ENCODE results near the gene CDT1.
"Not testable (repeated sequence)": the region's sequence is repeated elsewhere in the genome, so short reads cannot be mapped to it uniquely, and the experiment has no call there.

Gene CDT1

GRCh38 chr16:88782454-88783390, 20.9 kb upstream of the CDT1 start:
- peak; percentile 74 to 78 for DNase-seq (ENCODE audit: low read depth in 2 of 2)

DNA sequence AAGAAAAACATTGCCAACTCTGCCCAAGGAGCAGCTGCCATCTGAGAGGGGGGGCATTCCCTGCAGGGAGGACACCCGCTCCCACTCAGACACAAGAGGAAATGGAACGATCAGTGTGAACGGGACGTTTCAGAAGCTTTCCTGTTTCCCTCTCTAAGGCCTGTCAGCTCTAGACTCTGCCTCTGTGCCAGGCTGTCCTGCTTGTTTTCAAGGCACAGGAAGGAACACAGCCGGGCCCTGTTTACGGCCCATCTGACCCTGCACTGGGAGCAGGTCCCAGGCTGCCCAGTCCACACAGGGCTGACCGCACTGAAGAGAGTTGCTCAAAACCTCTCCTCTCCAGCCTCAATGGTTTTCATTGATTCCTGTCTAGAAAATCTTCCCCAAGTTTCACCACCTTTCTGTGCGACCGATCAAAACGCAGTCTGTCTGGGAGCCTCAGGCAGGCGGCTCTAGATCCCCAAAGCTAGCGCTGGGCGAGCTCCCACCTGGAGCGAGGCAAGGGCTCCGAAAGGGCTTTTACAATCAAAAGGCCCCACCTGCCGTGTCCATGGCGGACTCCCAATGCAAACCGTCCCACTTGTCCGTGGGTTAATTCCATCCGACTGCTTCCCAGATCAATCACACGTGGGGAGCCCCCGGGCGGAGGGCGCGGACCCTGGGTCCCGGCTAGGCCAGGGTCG, 20.1 kb upstream of the CDT1 start:
- no peak for DNase-seq (ENCODE audit: low read depth in 2 of 2)

DNA sequence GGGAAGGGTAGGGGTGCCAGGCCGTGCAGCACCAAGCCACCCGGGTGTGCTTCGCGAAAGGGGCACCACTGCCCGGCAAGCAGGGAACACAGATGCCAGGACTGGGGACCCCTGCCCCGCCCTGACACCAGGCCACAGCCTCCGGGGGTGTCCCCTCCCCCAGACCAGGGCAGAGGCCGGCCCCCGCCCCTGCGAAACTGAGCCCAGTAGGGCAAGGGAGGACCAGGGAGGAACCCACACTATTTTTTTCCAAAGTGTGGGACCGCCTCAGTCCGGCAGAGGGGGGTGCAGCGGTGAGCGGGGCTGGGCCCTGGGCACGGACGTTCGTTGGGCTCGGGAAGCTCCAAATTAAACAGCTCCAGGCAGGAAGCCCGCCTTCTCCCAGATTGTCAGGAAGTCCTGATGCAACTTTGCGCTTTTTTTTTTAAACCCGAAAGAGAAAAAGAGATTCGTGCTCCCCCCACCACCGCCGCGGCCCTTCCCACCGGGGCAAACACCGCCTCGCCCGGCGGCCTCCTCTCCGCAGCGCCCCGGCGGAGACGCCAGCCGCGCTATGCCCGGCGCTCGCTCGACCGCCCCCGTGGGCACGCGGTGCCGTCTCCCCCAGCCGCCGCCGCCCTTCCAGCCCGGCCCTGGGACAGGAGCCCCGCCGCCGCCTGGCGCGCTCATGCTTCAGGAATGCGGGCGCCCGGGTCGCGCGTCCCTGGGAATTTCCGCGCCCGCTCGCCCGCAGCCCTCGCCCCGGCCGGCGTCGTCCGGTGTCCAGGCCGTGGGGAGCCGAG, 19.3 kb upstream of the CDT1 start:
- DNase-seq (ENCODE audit: low read depth in 2 of 2), result no peak

GRCh38 chr16:88784856-88785105, 18.8 kb upstream of the CDT1 start:
- no peak for DNase-seq (ENCODE audit: low read depth in 2 of 2)

DNA sequence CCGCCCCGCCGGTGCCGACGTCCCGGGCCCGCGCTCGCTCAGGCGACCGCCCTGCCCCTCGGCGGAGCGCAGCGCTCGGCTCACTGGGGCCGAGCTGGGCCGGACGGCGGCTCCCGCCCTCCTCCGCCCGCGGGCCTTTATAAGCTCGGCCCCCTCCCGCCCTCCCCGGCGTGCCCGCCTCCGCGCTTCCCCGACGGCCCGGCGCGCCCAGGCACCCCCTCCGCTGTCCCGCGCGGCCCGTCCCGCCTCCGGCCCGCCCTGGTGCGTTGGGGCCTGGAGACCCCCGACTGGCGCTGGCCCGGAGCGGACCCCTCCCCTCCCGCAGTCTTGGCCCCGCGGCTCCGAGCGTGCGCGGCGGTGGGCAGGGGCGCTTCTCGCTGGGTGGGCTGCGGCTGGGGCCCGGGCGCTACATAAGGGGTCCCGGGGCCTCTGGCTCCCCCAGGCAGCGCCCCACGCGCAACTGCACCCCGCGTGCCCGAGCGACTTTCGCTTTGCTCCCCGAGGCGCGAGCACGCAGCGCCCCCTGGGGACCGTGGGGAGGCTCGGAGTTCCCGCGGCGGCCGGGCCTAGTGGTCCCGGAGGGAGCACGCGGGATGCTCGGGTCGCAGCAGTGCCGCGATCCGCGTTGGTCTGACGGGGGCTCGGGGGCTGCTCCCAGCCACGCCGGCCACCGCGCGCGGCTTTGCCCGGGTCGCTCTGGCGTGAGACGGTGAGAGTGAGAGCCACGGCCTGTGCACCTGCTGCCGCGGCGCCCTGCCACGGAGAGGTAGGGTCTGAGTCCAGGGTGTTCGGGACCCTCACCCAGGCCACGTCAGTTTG, 18.3 kb upstream of the CDT1 start, which contains the start of gene PIEZO1:
TSS of gene PIEZO1 (minus strand) at position 115 of the 819 bp plus-strand sequence. CDS start 256 bp downstream, outside the sequence.
- peak in 1 of 2 experiments; percentile 63 for DNase-seq (ENCODE audit: low read depth in 2 of 2)

DNA sequence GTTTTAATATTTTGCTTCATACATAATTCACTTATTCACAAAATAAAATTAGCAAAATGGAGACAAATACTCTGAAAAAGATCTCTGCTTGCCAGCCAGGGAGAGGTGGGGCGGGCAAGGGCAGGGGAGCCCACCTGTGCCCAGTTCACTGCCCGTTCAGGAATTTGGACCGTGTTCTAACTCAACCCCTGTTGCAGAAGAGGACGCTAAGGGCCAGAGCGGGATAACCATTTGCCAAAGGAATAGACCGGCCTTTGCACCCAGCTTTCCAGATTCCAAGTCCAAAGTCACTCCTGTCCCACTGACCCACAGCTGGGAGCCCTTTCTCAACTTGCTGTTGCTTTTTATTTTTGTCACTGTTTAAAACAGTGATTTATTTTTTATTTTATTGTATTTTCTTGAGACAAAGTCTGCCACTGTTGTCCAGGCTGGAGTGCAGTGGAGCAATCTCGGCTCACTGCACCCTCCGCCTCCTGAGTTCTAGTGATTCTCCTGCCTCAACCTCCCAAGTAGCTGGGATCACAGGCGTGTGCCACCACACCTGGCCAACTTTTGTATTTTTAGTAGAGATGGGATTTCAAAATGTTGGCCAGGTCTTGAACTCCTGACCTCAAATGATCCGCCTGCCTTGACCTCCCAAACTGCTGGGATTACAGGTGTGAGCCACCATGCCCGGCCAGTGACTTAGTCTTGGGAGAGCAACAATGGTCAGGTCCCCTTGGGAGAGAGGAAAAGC, 15.8 kb upstream of the CDT1 start:
- DNase-seq (ENCODE audit: low read depth in 2 of 2), result no peak

DNA sequence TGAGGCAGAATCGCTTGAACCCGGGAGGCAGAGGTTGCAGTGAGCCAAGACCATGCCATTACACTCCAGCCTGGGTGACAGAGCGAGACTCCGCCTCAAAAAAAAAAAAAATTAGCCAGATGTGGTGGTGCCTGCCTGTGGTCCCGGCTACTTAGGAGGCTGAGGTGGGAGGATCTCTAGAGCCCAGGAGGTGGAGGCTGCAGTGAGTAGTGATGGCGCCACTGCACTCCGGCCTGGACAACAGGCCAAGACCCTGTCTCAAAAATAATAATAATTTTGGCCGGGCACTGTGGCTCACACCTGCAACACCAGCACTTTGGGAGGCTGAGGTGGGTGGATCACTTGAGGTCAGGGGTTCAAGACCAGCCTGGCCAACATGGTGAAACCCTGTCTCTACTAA, 14.8 kb upstream of the CDT1 start:
- not testable (repeated sequence) for DNase-seq (ENCODE audit: low read depth in 2 of 2)

GRCh38 chr16:88789594-88789993, 14.0 kb upstream of the CDT1 start:
- no peak for DNase-seq (ENCODE audit: low read depth in 2 of 2)

GRCh38 chr16:88790312-88791211, 13.0 kb upstream of the CDT1 start:
- peak in 1 of 2 experiments; percentile 58 for DNase-seq (ENCODE audit: low read depth in 2 of 2)

DNA sequence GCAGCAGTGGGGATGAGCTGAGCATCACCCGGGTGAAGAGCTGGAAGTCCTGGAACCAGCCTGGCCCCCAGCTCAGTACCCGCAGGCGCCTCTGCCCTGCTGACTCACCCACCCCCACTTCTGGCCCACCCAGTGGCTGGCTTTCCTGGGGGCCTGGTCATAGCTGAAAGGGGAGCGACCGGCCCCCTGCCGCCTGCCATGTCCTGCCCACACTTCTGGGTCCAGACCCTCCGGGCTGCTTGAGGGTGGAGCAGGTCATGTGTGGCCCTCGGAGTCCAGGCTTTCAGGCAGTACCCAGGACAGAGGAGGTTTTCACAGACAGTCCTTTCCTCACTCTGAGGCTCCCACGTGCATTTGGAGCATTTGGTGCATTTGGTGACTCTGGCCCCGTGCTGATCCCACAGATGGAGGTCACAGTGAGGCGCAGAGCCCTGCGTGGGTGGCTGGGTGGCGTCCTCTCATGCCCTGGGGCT, 11.5 kb upstream of the CDT1 start:
- DNase-seq (ENCODE audit: low read depth in 2 of 2), result no peak

GRCh38 chr16:88792668-88793250, 10.8 kb upstream of the CDT1 start:
- DNase-seq (ENCODE audit: low read depth in 2 of 2), result no peak

DNA sequence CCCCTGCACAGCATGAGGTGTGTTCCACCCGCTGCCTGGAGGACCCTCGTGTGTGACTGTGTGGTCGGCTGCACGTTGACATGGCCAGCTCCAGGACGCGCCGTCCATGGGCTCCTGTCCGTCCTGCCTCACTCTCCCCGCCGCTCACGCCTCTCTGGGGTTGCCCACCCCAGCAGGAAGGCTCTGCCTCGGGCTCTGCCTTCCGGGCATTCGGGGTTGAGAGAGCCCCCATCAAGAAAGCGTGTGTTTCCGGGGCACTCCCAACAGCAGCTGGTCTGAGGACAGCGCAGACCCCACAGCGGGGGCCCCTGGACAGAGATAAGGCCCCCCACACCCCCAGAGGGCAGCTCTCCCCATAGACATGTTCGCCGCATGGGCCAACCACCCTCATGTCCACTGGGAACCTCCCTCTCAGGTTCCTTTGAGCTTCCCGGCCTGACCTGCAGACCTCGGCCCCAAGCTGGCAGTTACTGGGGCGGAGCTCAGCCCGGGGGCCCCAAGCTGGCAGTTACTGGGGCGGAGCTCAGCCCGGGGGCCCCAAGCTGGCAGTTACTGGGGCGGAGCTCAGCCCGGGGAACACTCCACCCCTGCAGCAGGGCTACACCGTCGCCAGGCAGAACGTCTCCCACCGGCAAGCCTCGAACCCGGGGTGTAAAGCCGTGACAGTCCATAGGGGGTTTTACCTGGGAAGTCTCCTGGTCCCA, 10.2 kb upstream of the CDT1 start:
- DNase-seq (ENCODE audit: low read depth in 2 of 2), result no peak

DNA sequence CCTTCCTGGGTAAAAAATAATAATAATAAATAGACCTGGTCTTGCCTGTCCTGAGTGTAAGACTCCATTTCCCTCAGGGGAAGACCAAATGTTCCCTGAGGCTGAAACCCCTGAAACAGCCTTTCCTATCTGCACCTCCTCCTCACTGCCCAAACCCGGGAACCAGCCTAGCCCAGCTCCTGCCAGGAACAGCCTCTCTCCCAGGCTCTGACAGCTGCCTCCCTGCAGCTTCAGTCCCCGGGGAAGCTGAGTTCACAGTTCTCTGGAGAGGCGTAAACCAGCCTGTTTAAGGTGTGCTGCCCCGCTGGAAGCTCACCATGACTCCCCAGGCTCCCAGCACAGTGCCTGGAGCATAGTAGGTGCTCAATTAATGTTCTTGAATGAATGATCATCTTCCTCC, 7.3 kb upstream of the CDT1 start:
- no peak for DNase-seq (ENCODE audit: low read depth in 2 of 2)

- no peak for DNase-seq (ENCODE audit: low read depth in 2 of 2)
Observed at GRCh38 chr16:88798073-88798472, 5.5 kb upstream of the CDT1 start.

DNA sequence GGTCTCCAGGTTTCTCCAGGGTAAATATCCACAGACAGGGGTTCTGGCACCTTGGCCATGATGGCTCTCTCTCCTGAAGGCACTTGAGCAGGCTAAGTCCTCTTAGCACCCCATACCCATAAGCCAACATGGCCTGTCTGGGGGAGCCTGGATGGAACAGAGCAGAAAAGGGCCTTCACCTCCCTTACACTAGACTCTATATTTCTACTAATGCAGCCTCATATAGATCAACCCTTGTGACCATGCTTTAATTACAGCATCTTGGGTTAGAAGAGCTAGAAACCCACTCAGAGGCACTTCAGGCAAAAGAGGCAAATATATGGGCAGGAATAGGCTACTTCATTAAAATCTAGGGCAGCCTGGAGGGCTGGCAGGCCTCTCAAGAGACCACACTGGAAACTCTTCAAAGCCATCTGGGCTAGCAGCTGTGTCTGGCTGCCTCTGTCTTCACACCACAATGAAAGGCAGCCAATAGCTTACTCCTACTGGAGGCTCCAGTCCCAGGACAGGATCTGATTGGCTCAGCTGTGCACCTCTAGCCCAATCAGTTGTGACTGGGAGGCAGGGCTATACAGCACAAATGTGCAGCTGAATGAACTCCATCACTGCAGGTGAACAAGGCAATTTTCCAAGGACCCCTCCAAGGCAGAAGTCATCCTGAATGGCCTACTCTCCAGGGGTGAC, 4.7 kb upstream of the CDT1 start:
- DNase-seq (ENCODE audit: low read depth in 2 of 2), result no peak

DNA sequence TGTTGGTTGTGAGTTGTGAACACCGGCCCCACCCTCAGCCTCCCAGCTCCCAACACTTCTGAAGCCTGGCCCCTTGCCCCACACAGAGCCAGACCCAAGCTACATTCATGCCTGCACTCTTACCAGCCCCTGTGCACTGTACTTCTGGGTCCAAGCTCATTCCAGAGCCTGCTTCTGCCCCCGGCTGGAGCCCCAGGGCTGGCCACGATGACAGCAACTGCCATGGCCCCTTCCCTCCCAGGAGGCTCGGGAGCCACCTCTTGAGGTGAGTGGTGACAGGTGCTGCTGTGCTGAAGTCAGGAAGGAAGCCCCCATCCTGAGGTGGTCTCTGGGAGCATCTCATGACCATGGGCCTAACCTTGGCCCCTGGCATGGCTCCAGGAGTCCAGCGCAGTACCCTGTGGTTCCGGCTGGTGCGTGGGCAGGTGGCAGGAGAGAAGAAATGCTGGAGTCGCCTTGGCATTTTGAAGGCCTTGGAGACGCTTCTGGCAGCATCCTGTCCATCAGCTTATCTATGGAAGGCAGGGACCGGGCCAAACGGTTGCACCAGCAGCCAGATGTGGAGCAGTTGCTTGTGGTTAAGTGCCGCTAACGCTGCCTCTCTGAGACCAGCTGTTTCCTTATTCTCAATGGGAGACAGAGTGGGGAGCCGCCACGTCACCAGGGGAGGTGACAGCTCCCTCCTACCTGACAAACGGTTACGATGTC, 3.9 kb upstream of the CDT1 start:
- DNase-seq (ENCODE audit: low read depth in 2 of 2), result no peak

GRCh38 chr16:88800277-88800592, 3.4 kb upstream of the CDT1 start:
- no peak for DNase-seq (ENCODE audit: low read depth in 2 of 2)

DNA sequence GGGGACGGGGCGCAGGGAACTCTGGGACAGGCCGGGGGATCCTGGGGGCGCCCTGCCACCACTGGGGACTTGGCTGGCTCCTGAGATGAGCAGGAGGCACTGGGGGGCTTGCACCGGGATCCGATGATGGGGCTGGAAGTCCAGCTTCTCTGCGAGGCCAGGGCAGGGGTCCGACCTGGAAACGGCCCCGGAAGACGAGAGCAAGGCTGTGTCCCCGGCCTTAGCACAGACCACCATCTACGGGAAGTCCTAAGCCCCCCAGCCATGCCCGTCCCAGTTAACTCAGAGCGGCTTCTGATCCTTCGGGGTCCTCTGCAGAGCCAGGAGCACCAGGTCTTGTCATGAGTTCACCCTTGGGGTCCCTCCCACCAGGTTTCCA, 573 bp downstream of the CDT1 start:
- DNase-seq (ENCODE audit: low read depth in 2 of 2), result no peak

All from stimulated activated CD4-positive, alpha-beta T cell treated with anti-CD3 and anti-CD28 coated beads, Interleukin-12 subunit alpha, Interleukin-12 subunit beta, amount 100 ng/mL, for 24 hours (primary cell).